H9 (cell line): ENCODE measurements around the gene MEIOSIN. TPM values are rescaled to one million over a fixed set of nuclear protein-coding genes. Genes with fewer than 3 reads are reported as not detected.

ENCODE experiments used
- DNase-seq: peaks from one replicate; pipeline ENCODE4 v3.0.0-alpha.2; 2017
- H2AFZ ChIP-seq: one replicate; pipeline ENCODE4 v1.6.1; 2013; ENCODE audit warnings: mild to moderate bottlenecking, low read length, control low read depth, moderate library complexity
- H2AK5ac ChIP-seq: 2 replicates; pipeline ENCODE4 v1.6.1; 2013; ENCODE audit warnings: low read length, control low read depth, mixed read lengths; ENCODE audit not compliant: insufficient read length
- H2BK120ac ChIP-seq: one replicate; pipeline ENCODE4 v1.6.1; 2013; ENCODE audit warnings: low read depth, mild to moderate bottlenecking, low read length, control low read depth, inconsistent platforms; ENCODE audit not compliant: poor library complexity, severe bottlenecking
- H2BK12ac ChIP-seq: 2 replicates; pipeline ENCODE4 v1.6.1; 2013; ENCODE audit warnings: low read length, control low read depth, mixed read lengths, low read depth; ENCODE audit not compliant: insufficient read length
- H2BK15ac ChIP-seq: 2 replicates; pipeline ENCODE4 v1.6.1; 2013; ENCODE audit warnings: low read depth, low read length, control low read depth
- H2BK20ac ChIP-seq: one replicate; pipeline ENCODE4 v1.6.1; 2013; ENCODE audit warnings: low read depth, mild to moderate bottlenecking, low read length, control low read depth, inconsistent platforms; ENCODE audit not compliant: poor library complexity, severe bottlenecking
- H2BK5ac ChIP-seq: 2 replicates; pipeline ENCODE4 v1.6.1; 2013; ENCODE audit warnings: low read length, control low read depth, mixed read lengths; ENCODE audit not compliant: insufficient read length
- H3K14ac ChIP-seq: 2 replicates; pipeline ENCODE4 v1.6.1; 2013; ENCODE audit warnings: low read length, control low read depth; ENCODE audit not compliant: insufficient read depth
- H3K18ac ChIP-seq: 2 replicates; pipeline ENCODE4 v1.6.1; 2013; ENCODE audit warnings: low read depth, mild to moderate bottlenecking, mixed read lengths, low read length, control low read depth; ENCODE audit not compliant: insufficient read length
- H3K23ac ChIP-seq: 2 replicates; pipeline ENCODE4 v1.6.1; 2013; ENCODE audit warnings: low read length, control low read depth, mixed read lengths, low read depth; ENCODE audit not compliant: insufficient read length
- H3K23me2 ChIP-seq: 2 replicates; pipeline ENCODE4 v1.6.1; 2013; ENCODE audit warnings: low read depth, mild to moderate bottlenecking, mixed read lengths, low read length, control low read depth; ENCODE audit not compliant: insufficient read length, poor library complexity, severe bottlenecking
- H3K27ac ChIP-seq: 2 replicates; pipeline ENCODE4 v1.5.1; 2013; ENCODE audit warnings: low read length, control low read depth, mixed read lengths, low read depth; ENCODE audit not compliant: insufficient read length
- H3K27me3 ChIP-seq: 2 replicates; pipeline ENCODE4 v1.6.1; 2013; ENCODE audit warnings: low read length, control low read depth, inconsistent platforms; ENCODE audit not compliant: insufficient read depth
- H3K4ac ChIP-seq: 2 replicates; pipeline ENCODE4 v1.6.1; 2013; ENCODE audit warnings: low read depth, mild to moderate bottlenecking, control low read depth, inconsistent platforms, low read length, moderate library complexity
- H3K4me1 ChIP-seq: 2 replicates; pipeline ENCODE4 v1.6.1; 2013; ENCODE audit warnings: low read length, control low read depth, inconsistent platforms; ENCODE audit not compliant: insufficient read depth
- H3K4me2 ChIP-seq: 2 replicates; pipeline ENCODE4 v1.6.1; 2013; ENCODE audit warnings: low read length, control low read depth, mixed read lengths; ENCODE audit not compliant: insufficient read length, insufficient read depth
- H3K56ac ChIP-seq: 2 replicates; pipeline ENCODE4 v1.6.1; 2013; ENCODE audit warnings: low read depth, mild to moderate bottlenecking, mixed read lengths, low read length, control low read depth; ENCODE audit not compliant: insufficient read length
- H3K79me1 ChIP-seq: 2 replicates; pipeline ENCODE4 v1.6.1; 2013; ENCODE audit warnings: low read depth, mild to moderate bottlenecking, moderate library complexity, low read length, control low read depth, inconsistent platforms; ENCODE audit not compliant: insufficient read depth, poor library complexity, severe bottlenecking
- H3K79me2 ChIP-seq: 2 replicates; pipeline ENCODE4 v1.6.1; 2013; ENCODE audit warnings: low read length, control low read depth, inconsistent platforms; ENCODE audit not compliant: insufficient read depth
- H3K9ac ChIP-seq: 2 replicates; pipeline ENCODE4 v1.6.1; 2013; ENCODE audit warnings: low read length, control low read depth, mixed read lengths; ENCODE audit not compliant: insufficient read length; ENCODE audit errors: extremely low read depth
- H3K9me3 ChIP-seq: one replicate; pipeline ENCODE4 v1.6.1; 2013; ENCODE audit warnings: low read depth, low read length, inconsistent platforms; ENCODE audit not compliant: control insufficient read depth
- H3T11ph ChIP-seq: one replicate; pipeline ENCODE4 v1.6.1; 2013; ENCODE audit warnings: mild to moderate bottlenecking, low read length, control low read depth, inconsistent platforms
- H4K20me1 ChIP-seq: one replicate; pipeline ENCODE4 v1.6.1; 2013; ENCODE audit not compliant: control insufficient read depth, insufficient read length, insufficient read depth
- H4K5ac ChIP-seq: 2 replicates; pipeline ENCODE4 v1.6.1; 2013; ENCODE audit warnings: low read depth, mild to moderate bottlenecking, mixed read lengths, low read length, control low read depth; ENCODE audit not compliant: insufficient read length
- H4K8ac ChIP-seq: replicated peaks from 2 replicates; pipeline ENCODE4 v1.6.1; 2013; ENCODE audit warnings: low read length, control low read depth, mixed read lengths, low read depth; ENCODE audit not compliant: insufficient read length
- H4K91ac ChIP-seq: 2 replicates; pipeline ENCODE4 v1.6.1; 2013; ENCODE audit warnings: low read depth, mild to moderate bottlenecking, moderate library complexity, mixed read lengths, low read length, control low read depth; ENCODE audit not compliant: insufficient read length
- H3K27ac Mint-ChIP-seq, 3 experiments: 2 replicates in 2 of 3; 3 replicates in 1 of 3; pipeline ENCODE4 v1.8.0; 2020 to 2021; ENCODE audit warnings: mixed read lengths in 3 of 3, mild to moderate bottlenecking in 1 of 3, moderate library complexity in 1 of 3
- H3K27me3 Mint-ChIP-seq: 2 replicates; pipeline ENCODE4 v1.8.0; 2021; ENCODE audit warnings: low read depth, mild to moderate bottlenecking, moderate library complexity, mixed read lengths
- H3K36me3 Mint-ChIP-seq, 3 experiments: 2 replicates in 2 of 3; 3 replicates in 1 of 3; pipeline ENCODE4 v1.8.0; 2020 to 2021; ENCODE audit warnings: low read depth in 3 of 3, mixed read lengths in 3 of 3; ENCODE audit not compliant: insufficient read depth in 1 of 3
- H3K4me1 Mint-ChIP-seq, 2 experiments: 2 replicates each; pipeline ENCODE4 v1.8.0; 2020; ENCODE audit warnings: mixed read lengths in 2 of 2
- H3K4me3 Mint-ChIP-seq, 2 experiments: 2 replicates in 1 of 2; 3 replicates in 1 of 2; pipeline ENCODE4 v1.8.0; 2020 to 2021; ENCODE audit warnings: mild to moderate bottlenecking in 2 of 2, mixed read lengths in 2 of 2, moderate library complexity in 1 of 2
- H3K9me3 Mint-ChIP-seq, 2 experiments: 2 replicates in 1 of 2; 3 replicates in 1 of 2; pipeline ENCODE4 v1.8.0; 2020; ENCODE audit warnings: mild to moderate bottlenecking in 2 of 2, mixed read lengths in 2 of 2, moderate library complexity in 1 of 2
- CTCF ChIP-seq: fragments of 200-600 bp; sonication (generic); conservative IDR thresholded peaks from 3 replicates; pipeline ENCODE4 v1.8.0; 2021; ENCODE audit warnings: antibody characterized with exemption, mild to moderate bottlenecking
- WGBS: extraction: QIAGEN DNeasy Blood & Tissue Kit; methylation state at CpG from one replicate; pipeline ENCODE4 v1.1.7; 2013; ENCODE audit warnings: missing lambda C conversion rate, low lambda C conversion rate, mixed read lengths; ENCODE audit not compliant: insufficient read length; ENCODE audit errors: extremely low coverage; 5-methylcytosine and 5-hydroxymethylcytosine counted together
- total RNA-seq: library from RNA; stranded (reverse); gene quantifications from 2 replicates; pipeline ENCODE4 v1.2.1, GENCODE V29; 2021

Gene MEIOSIN
- total RNA-seq, 1 experiment from 2014 or later: not detected

GRCh38 chr19:45794627-45795026 is 61.4 kb downstream of the MEIOSIN start:
- Histone ChIP-seq H4K20me1 (no peaks in the 10 kb centered on the region), H2BK12ac (no peak overlapping the region), H2AFZ (no peak overlapping the region), H3K79me1 (peaks cover 8% of the 10 kb centered on the region), H3K27me3 (no peaks in the 10 kb centered on the region), H3K23ac (no peak overlapping the region), H3K14ac (no peak overlapping the region), H3K23me2 (peaks cover 7% of the 10 kb centered on the region), H3K4me1 (0 out of 2 replicates have a peak, but pooled peaks cover 3% of the 10 kb centered on the region), H3K79me2 (0 out of 2 replicates have a peak, but pooled peaks cover 3% of the 10 kb centered on the region), H3K18ac (no peak overlapping the region), H3K27ac (no peak overlapping the region), H2BK15ac (no peak overlapping the region), H2BK5ac (no peak overlapping the region), H4K91ac (no peak overlapping the region), H2BK120ac (no peak overlapping the region), H2AK5ac (no peak overlapping the region), H3K9me3 (no peaks in the 10 kb centered on the region), H4K5ac (no peak overlapping the region), H4K8ac (no peak overlapping the region), H3K9ac (no peak overlapping the region), H3K4ac (no peak overlapping the region), H3K56ac (no peak overlapping the region), H3K4me2 (no peak overlapping the region), H3T11ph (no peak overlapping the region), H2BK20ac (no peak overlapping the region)
- Mint-ChIP-seq H3K27me3 (peaks cover 25% of the 10 kb centered on the region), H3K4me1 (peaks cover 25 to 32% of the 10 kb centered on the region in 2 experiments), H3K9me3 (peaks cover 0 to 2% of the 10 kb centered on the region in 2 experiments; a peak in 1 of 5 replicates), H3K4me3 (no peak overlapping the region), H3K36me3 (peaks cover 3 to 12% (median 12%) of the 10 kb centered on the region in 3 experiments), H3K27ac (no peak overlapping the region)
- no peak for TF ChIP-seq CTCF
- no CpG with 5 or more reads among the region's 2 CpGs for WGBS
- DNase-seq: no peak
